ENCODE data around the gene WIPF3.

Gene WIPF3

DNA sequence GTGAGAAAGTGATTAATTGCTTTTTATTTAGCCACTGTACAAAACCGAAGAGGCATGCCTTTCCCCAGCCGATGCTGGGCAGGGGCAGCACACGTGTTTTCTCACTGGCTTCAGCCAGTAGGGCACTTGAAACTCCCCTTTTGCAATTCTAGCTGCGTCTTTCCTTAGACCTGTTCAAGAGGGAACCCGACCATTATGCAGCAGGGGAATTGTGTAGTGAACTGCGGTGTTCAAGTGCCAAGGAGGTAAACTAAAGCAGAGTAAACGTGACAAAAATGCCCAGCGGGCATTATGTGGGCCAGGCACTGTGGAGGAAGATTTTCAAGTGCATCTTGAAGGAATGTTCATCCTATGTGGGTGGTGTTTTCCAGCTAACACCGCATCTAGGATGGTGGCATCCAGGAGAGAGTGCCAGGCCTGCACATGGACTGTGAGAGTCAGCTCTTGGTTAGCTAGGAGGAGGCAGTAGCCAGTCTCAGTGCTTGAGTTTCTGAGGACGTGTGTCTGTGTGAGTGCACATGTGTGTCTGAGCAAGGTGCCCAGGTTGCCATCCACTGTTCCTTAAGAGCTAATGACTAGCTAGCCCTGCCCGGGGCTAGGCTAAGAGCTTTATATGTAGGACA is 3.3 kb downstream of the WIPF3 start:
- DNase-seq: no peak

DNA sequence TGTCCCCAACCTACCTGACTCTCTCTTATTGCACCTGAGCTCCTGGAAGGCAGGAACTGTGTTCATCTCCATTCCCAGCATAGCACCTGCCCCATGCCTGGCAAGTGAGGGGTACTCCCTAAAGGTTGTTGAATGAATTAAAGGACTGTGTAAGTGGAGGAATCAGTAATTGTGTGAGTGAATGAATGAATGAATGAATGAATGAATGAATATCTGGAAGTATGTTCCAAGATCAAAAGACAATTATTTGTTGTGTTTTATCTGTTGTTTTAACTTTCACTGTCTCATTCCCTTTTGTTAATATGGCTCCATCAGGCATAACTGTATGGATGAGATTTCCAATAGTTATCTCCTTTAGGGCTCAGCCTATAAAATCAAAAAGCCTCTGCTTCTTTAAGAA is 4.0 kb downstream of the WIPF3 start:
- DNase-seq: no peak

GRCh38 chr7:29810813-29811482 is 4.6 kb downstream of the WIPF3 start:
- DNase-seq: no peak

- DNase-seq: no peak
Observed at GRCh38 chr7:29811586-29811985, 5.3 kb downstream of the WIPF3 start.

GRCh38 chr7:29812185-29812876 is 6.0 kb downstream of the WIPF3 start:
- DNase-seq: no peak

GRCh38 chr7:29815181-29816105 is 9.1 kb downstream of the WIPF3 start:
- DNase-seq: no peak

- no peak for DNase-seq
Observed at GRCh38 chr7:29818308-29818707, 12.0 kb downstream of the WIPF3 start.

GRCh38 chr7:29825775-29826529 is 19.6 kb downstream of the WIPF3 start:
- DNase-seq: no peak

DNA sequence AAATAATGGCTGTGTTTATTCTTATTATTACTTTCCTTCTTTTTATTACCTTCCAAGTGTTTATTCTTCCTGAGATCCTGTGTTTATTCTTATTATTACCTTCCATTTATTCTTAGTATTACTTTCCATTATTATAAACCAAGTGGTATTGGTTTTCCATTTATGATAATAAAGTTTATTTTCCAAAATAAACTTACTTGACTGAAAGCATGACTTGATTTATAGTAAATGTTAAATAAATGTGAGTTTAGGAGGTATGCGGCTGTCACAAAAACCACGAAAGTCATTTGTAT is 20.2 kb downstream of the WIPF3 start:
- DNase-seq: no peak

GRCh38 chr7:29826904-29827303 is 20.6 kb downstream of the WIPF3 start:
- DNase-seq: no peak

DNA sequence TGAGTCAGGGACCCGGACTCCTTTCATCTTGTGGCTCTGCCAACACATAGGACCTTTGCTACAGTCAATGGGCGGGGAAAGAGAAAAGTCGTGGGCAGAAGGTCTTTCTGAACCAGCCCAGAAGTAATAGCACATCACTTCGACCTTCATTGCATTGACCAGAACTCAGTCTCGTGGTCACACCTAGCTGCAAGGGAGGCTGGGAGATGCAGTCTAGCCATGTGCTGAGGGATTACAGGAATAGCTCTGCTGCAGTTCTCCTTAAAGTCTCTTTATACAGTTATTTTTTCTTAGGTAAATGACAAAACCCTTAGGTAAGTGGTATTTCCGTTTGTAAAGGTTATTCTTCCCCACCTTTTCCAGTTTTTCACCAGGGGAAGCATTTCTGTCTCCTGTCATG is 25.4 kb downstream of the WIPF3 start:
- no peak for DNase-seq

DNA sequence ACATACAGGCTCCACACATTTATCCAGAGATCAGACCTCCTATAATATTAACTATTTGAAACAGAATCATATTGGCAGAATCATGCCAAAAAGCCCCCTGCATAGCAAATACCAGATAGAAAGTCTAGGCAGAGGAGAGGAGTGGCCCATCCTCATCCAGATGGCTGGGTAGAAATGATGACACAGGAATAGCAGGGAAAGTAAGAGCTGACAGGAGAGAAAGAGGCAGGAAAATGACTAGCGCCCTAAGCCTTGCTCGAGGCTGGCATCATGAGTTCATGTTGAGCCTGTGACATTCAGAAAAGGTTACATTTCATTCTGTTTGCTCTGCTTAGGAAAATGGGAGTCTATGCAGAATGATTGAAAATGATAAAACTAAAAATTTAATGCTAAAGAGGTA is 27.6 kb downstream of the WIPF3 start:
- DNase-seq: no peak

DNA sequence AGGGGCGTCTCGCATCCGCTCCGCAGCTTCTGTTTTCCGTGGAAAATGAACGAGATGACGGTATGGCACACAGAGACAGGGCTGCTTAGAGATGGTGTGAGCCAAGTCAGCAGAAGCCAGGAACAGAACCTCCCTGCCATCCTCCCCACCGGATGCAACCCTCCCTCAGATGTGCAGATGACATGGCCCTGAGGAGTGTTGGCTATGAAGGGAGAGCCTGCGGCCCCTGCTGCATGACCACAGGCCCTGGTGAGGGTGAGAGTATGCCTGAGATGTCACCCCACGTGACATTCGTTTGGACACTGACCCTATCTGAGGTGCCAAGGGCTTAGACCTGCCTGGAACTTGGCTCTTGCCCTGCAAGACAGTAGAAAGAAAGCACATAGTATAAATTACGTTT is 29.4 kb downstream of the WIPF3 start:
- no peak for DNase-seq

GRCh38 chr7:29839302-29839701 is 33.0 kb downstream of the WIPF3 start:
- DNase-seq: no peak

DNA sequence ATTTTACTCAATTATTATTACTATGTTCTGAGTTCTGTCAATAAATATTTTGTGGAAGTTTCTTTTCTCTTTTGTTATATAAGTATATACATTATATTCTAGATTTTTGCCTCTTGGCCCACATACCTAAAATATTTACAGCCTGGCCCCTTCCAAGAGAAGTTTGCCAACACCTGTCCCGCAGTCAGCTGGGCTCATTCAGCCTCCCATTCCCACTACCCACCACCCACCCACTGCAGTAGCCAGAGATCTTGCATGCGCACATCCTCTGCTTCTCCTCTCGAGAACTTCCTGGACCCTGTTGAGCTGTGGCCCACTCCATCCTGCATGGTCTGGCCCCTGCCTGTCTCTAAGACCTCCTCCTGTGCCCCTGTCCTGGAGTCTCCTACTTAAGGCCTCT is 33.6 kb downstream of the WIPF3 start:
- no peak for DNase-seq

DNA sequence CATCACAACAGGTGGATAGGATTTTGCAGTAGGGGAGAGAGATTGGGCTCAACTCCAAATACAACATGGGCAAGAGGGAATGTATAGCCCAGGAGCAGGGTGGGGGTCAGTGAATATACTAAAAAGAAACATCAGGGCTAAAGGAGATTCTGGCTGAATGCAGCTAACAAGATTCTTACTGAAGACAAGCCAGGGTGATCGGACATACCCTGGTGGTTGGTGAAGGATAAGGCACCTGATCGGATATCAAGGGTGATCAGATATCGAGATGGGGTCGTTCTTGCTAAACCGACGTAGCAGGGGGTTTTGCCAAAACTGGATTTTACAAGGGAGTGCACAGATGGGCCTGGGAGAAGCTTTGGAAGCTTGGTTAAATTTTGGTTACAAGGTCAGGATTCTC is 34.4 kb downstream of the WIPF3 start:
- DNase-seq: no peak

GRCh38 chr7:29841926-29842701 is 35.8 kb downstream of the WIPF3 start:
- no peak for DNase-seq

DNA sequence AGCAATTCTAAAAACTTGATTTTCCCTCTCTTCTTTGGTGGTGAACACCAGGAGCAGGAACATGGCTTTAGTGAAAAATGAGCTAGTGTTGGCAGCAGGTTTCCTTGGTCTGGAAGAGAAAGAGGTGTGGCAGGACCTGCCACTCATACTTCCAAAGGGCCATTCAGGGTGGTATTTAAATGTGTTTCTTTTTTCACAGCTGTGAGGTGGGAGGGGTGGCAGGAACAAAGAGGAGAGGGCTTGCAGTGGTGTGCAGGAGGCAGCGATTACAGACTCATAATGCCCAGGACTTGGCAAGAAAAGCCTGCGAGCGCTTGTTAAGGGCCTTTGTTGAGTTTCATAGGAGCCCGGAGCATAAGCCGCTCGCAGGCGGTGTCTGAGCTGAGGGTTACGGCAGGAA is 36.8 kb downstream of the WIPF3 start:
- DNase-seq: no peak

DNA sequence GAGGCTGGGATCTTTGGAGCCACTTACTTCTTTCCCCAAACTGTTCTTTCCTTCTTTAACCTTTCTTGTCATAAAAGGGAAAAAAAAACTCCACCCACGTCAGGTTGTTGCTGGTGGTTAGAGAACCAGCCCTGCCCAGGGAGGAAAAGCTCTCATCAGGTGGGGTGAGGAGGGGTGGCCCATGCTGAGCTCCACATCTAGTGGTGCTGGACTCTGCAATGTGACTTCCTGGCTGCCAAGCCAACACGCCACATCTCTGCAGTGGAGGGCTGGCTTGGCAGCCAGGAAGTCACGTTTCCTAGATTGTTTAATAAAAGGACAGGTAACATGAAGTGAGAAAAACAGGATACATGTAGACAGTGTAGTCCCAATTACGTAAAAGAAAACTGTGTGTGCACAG is 37.4 kb downstream of the WIPF3 start:
- DNase-seq: no peak

DNA sequence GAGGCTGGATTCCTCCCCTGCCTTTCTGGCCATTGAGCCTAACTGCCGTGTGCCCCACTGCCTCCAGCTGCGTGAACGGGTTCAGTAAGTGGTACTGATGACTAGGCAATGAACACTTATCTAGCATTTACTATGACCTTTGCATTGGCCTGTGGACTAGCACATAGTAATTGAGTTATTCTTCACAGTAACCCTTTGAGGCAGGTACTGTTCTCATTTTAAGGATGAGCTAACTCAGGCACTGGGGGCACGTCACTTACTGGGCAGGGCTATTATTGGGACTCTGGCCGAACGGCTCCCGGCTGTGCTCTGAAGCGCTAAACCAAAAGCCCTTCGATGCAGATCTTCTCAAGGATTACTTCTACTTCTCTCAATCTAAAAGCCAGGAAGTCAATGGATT is 38.3 kb downstream of the WIPF3 start:
- DNase-seq: no peak

GRCh38 chr7:29847496-29847895 is 41.2 kb downstream of the WIPF3 start:
- DNase-seq: no peak

GRCh38 chr7:29847916-29848315 is 41.6 kb downstream of the WIPF3 start:
- no peak for DNase-seq

Measured in activated CD4-positive, alpha-beta T cell treated with anti-CD3 and anti-CD28 coated beads, Interleukin-2, Interleukin-6, amounts not matched to agents 100 ng/mL and 50 ng/mL, durations not matched to agents 16 hours and 8 hours (primary cell).